Adrenal gland (tissue), 5 donors: ENCODE results near the gene SERPINC1.

ENCODE experiments used
- CTCF ChIP-seq, 6 experiments: fragments of 450-650 bp in 4 of 6; fragments of 200-600 bp in 2 of 6; sonication (generic) in 1 of 6; IDR thresholded peaks; 1 replicate in 5 of 6; 2 replicates in 1 of 6; pipeline versions ENCODE4 v1.5.1 to v1.8.0; 2016 to 2021; ENCODE audit warnings: antibody characterized with exemption in 6 of 6, mild to moderate bottlenecking in 2 of 6, moderate library complexity in 1 of 6
- POLR2A ChIP-seq, 2 donors: fragments of 450-650 bp; IDR thresholded peaks; one replicate each; pipeline ENCODE4 v1.6.1; 2017; ENCODE audit warnings: antibody characterized with exemption in 2 of 2, mild to moderate bottlenecking in 2 of 2, moderate library complexity in 1 of 2
- donor health status: DM: no; HTN: no; CAD: no.

- TF ChIP-seq CTCF (IDR thresholded peaks at IDR 0.05) (no peak), POLR2A (IDR thresholded peaks at IDR 0.05) (no peak)
These were observed 737 bp upstream of the SERPINC1 start for GRCh38 chr1:173917635-173918493.
